HG03095 (cell line): ENCODE results near the gene UNC5C.

Source experiments
- ATAC-seq: cut with Tn5 transposase; IDR thresholded peaks from one replicate; pipeline ENCODE4 v1.9.1; 2021; ENCODE audit warnings: moderate library complexity; ENCODE audit not compliant: unreplicated experiment

UNC5C gene

DNA sequence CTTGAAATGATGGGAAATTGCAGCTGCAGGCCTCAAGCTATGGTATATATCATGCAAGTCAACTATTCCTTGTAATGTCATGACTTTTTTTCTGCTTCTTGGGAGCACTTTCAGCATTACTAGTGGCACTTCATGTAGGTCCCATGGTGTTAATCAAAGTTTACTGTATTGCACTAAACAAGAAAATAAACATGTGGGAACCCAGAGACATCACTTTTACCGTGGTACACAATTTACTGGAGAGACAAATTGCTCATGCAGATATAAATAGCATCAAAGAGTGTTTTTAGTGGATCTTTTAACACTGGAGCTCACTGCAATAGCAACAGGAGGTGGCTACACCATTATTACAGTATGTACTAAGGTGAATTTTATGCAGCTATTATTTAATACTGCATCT is 79.2 kb downstream of the UNC5C start:
- ATAC-seq: no peak

GRCh38 chr4:95466791-95467190 is 82.0 kb downstream of the UNC5C start:
- no peak for ATAC-seq

GRCh38 chr4:95465010-95465409 is 83.8 kb downstream of the UNC5C start:
- no peak for ATAC-seq

GRCh38 chr4:95462921-95463320 is 85.9 kb downstream of the UNC5C start:
- no peak for ATAC-seq

GRCh38 chr4:95457353-95457752 is 91.4 kb downstream of the UNC5C start:
- no peak for ATAC-seq

DNA sequence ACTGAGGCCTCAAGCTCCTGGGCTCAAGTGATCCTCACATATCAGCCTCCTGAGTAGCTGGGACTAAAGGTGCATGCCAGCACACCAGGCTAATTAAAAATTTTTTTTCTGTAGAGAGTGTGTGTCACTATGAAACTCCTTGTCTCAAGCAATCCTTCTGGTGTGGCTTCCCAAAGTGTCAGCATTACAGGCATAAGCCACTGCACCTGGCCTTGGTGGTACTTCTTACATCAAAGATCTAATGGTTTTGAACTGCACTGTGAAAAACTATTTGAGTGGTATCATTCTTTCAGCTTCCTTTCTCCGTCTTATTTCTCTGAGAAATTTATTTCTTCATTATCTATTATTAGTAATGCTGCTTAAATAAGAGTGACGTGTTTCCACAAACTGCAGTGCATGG is 98.5 kb downstream of the UNC5C start:
- no peak for ATAC-seq

- no peak for ATAC-seq
These were observed 102.6 kb downstream of the UNC5C start for GRCh38 chr4:95446173-95446572.

- no peak for ATAC-seq
These were observed 103.5 kb downstream of the UNC5C start for GRCh38 chr4:95445251-95445650.

- ATAC-seq: no peak
These were observed 104.0 kb downstream of the UNC5C start for GRCh38 chr4:95444812-95445211.

GRCh38 chr4:95439896-95440295 is 108.9 kb downstream of the UNC5C start:
- no peak for ATAC-seq

- no peak for ATAC-seq
These were observed 109.7 kb downstream of the UNC5C start for GRCh38 chr4:95439071-95439470.

DNA sequence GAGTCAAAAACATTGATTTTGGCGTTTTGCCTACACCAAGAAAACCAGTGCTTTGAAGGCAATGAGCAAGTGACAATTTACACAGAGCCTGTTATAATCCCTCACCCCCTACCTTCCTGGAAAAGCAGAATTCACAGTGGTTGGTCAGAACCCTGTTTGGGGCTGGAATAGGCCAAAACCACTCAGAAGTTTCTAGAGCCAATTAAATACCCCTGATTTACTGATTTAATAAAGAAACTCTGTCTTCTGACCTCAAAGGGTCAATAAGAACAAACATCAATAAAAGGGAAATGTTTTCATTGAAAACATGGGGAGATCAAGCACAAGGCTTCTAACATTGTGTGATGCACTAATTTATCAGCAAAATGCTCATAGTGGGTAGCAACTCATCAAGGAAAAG is 116.3 kb downstream of the UNC5C start:
- ATAC-seq: no peak

GRCh38 chr4:95431678-95432077 is 117.1 kb downstream of the UNC5C start:
- ATAC-seq: no peak

GRCh38 chr4:95429416-95429815 is 119.4 kb downstream of the UNC5C start:
- no peak for ATAC-seq

GRCh38 chr4:95428291-95429070 is 120.3 kb downstream of the UNC5C start:
- no peak for ATAC-seq

DNA sequence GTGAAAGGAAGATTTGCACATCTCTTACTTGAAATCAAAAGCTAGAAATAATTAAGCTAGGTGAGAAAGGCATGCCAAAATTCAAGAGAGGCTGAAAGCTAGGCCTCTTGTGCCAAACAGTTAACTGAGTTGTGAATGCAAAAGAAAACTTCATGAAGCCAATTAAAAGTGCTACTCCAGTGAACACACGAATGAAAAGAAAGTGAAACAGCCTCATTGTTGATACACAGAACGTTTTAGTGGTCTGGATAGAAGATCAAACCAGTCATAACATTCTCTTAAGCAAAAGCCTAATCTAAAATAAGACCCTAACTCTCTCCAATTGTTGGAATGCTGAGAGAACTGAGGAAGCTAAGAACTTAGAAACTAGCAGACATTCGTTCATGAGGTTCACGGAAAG is 122.3 kb downstream of the UNC5C start:
- no peak for ATAC-seq

DNA sequence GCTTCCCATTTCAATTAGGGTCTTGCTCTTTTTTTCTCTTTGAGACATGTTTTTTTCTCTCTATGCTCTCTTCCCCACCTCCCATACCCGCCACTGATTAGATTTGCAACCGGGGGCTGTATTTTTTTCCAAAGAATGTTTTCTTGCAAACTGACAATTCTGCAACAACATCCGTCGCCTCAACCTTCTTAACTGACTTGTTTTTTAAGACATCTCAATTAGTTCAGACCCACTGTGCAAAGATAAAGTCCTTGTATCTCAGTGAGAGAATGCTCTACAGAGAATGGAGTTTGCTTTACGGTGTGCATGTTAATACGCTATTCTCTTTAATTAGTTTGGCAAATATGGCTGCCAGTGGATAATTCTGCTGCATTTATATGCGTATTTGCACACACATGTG is 126.3 kb downstream of the UNC5C start:
- no peak for ATAC-seq

DNA sequence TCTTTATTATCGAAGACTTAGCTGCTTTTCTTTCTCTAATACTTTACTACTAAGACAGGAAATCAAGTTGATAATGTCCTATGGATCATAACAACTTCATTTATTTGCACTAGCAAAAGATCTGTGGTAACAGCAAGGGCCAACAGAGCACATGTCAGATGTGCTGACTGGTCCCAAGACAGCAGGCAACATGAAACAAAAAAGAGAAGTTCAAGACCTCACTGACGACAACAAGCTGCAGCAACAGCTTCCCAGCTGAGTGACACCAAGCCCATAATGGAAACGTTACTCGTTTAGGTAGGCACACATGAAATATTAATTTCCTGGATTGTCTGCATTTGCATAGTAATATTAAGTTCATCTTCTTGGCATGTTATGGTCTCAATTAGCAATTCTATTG is 126.9 kb downstream of the UNC5C start:
- no peak for ATAC-seq

- ATAC-seq: no peak
These were observed 131.2 kb downstream of the UNC5C start for GRCh38 chr4:95417531-95417930.

DNA sequence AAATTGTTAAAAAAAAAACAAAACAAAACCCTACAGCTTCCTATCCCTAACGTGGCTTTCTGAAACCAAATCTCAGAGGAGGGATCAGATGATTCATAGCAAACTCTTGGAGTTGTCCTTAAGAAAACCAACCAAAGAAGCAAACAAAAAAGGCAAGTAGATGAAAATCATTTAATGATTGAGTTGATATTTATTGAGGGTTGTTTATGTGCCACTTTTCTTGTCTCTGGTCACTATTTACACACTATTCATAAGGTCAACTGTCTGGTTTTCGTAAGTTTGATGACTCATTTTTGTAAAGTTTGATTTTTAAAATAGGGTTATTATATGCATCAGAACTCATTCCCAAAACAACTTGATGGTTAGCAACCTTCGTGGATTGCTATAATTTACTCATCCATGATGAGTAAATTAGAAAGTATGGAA is 133.4 kb downstream of the UNC5C start:
- no peak for ATAC-seq

DNA sequence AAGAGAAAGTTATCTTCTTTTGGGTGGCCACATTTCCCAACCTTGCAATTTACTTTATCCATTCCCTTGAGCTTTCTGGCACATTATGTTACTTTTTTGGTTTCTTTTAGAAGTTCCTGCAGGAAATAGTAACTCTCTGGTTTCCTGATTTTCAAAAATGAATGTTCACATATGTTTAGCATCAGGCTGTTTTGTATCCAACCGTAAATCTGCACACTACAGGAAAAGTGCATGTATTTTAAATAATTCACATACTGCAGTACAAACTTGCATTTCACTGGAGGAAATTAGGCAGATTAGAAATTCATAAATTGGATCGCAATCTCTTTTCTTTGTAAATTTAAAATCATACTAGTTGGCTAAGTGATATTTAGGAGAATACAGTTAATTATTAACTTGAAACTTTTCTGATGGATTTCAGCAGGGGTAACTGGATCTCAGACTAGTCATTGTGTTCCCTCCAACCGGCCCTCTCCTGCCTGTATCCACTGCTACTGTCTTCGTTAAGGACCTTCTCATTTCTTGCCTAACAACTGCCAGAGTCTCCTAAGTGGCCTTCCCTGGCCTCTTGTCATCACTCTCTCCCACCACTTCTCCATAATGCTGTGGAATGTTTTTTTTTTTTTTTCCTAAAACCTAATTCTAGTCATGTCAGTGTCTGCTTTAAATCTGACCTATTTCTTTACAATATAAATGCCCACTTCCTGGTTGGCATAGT is 137.2 kb downstream of the UNC5C start:
- no peak for ATAC-seq

GRCh38 chr4:95410387-95410977 is 138.3 kb downstream of the UNC5C start:
- no peak for ATAC-seq
